Neural cell (in vitro differentiated cells): ENCODE data around the gene BICRA. TPM values are rescaled to one million over a fixed set of nuclear protein-coding genes. Genes with fewer than 3 reads are reported as not detected.

Source experiments
- H2AFZ ChIP-seq: fragments of 200-600, 300-800 bp; sonication (generic), shearing (Covaris generic); 2 replicates; pipeline ENCODE4 v1.6.0; 2014; ENCODE audit warnings: low read depth, mild to moderate bottlenecking, antibody characterized with exemption, low read length, moderate library complexity
- H3F3A ChIP-seq: fragments of 200-600 bp; shearing (Covaris generic); 2 replicates; pipeline ENCODE4 v1.6.1; 2016; ENCODE audit warnings: mild to moderate bottlenecking, moderate library complexity, mixed read lengths, antibody characterized with exemption, low read length; ENCODE audit not compliant: insufficient read depth, poor library complexity, severe bottlenecking
- H3K27ac ChIP-seq: fragments of 200-600, 300-800 bp; sonication (generic), shearing (Covaris generic); 2 replicates; pipeline ENCODE4 v1.5.1; 2014; ENCODE audit warnings: mild to moderate bottlenecking, low read length, moderate library complexity
- H3K27me3 ChIP-seq: fragments of 300-800, 200-600 bp; sonication (generic), shearing (Covaris generic); 2 replicates; pipeline ENCODE4 v1.6.0; 2014; ENCODE audit warnings: mild to moderate bottlenecking, low read depth, low read length, moderate library complexity; ENCODE audit not compliant: insufficient read depth
- H3K36me3 ChIP-seq: fragments of 300-800, 200-600 bp; sonication (generic), shearing (Covaris generic); 2 replicates; pipeline ENCODE4 v1.5.1; 2014; ENCODE audit warnings: mild to moderate bottlenecking, antibody characterized with exemption, low read length, moderate library complexity; ENCODE audit not compliant: insufficient read depth
- H3K4me2 ChIP-seq: fragments of 300-800, 200-600 bp; sonication (generic), shearing (Covaris generic); 2 replicates; pipeline ENCODE4 v1.6.0; 2014; ENCODE audit warnings: mild to moderate bottlenecking, low read length
- H3K4me3 ChIP-seq: fragments of 300-800, 200-600 bp; sonication (generic), shearing (Covaris generic); 2 replicates; pipeline ENCODE4 v1.5.1; 2014; ENCODE audit warnings: mild to moderate bottlenecking, low read length, moderate library complexity
- H3K79me2 ChIP-seq: fragments of 200-600 bp; shearing (Covaris generic); replicated peaks from 2 replicates; pipeline ENCODE4 v1.6.0; 2014; ENCODE audit warnings: mild to moderate bottlenecking, low read length, moderate library complexity; ENCODE audit not compliant: insufficient read depth
- H3K9ac ChIP-seq: fragments of 300-800, 200-600 bp; sonication (generic), shearing (Covaris generic); 2 replicates; pipeline ENCODE4 v1.6.1; 2016; ENCODE audit warnings: mild to moderate bottlenecking, low read length, mixed read lengths
- H3K9me2 ChIP-seq: fragments of 200-600 bp; shearing (Covaris generic); 2 replicates; pipeline ENCODE4 v1.6.1; 2016; ENCODE audit warnings: mild to moderate bottlenecking, low read length, mixed read lengths; ENCODE audit not compliant: insufficient read depth
- H3K9me3 ChIP-seq: fragments of 200-600, 300-800 bp; sonication (generic), shearing (Covaris generic); 2 replicates; pipeline ENCODE4 v1.6.1; 2016; ENCODE audit warnings: mild to moderate bottlenecking, mixed run types, low read length, moderate library complexity, mixed read lengths
- H4K20me1 ChIP-seq: fragments of 200-600 bp; shearing (Covaris generic); 2 replicates; pipeline ENCODE4 v1.6.1; 2016; ENCODE audit warnings: mild to moderate bottlenecking, mixed run types; ENCODE audit not compliant: insufficient read depth
- CTCF ChIP-seq: fragments of 450-650 bp; IDR thresholded peaks from 2 replicates; pipeline ENCODE4 v1.5.1; 2014; ENCODE audit warnings: antibody characterized with exemption, mild to moderate bottlenecking, moderate library complexity; ENCODE audit not compliant: poor library complexity, severe bottlenecking
- EP300 ChIP-seq: fragments of 450-650 bp; conservative IDR thresholded peaks from 2 replicates; pipeline ENCODE4 v1.6.1; 2014; ENCODE audit warnings: antibody characterized with exemption, mild to moderate bottlenecking, moderate library complexity; ENCODE audit not compliant: poor library complexity, severe bottlenecking
- EZH2 ChIP-seq: fragments of 200-600, 300-800 bp; shearing (Covaris generic), sonication (generic); IDR thresholded peaks from 2 replicates; pipeline ENCODE4 v1.6.1; 2014; ENCODE audit warnings: antibody characterized with exemption, low read length, borderline replicate concordance, mild to moderate bottlenecking; ENCODE audit not compliant: insufficient read depth, poor library complexity, severe bottlenecking
- MXI1 ChIP-seq: fragments of 450-650 bp; conservative IDR thresholded peaks from 2 replicates; pipeline ENCODE4 v1.6.1; 2014; ENCODE audit warnings: antibody characterized with exemption, mild to moderate bottlenecking; ENCODE audit not compliant: poor library complexity, severe bottlenecking
- POLR2AphosphoS5 ChIP-seq: IDR thresholded peaks from 2 replicates; pipeline ENCODE4 v1.6.1; 2012
- RAD21 ChIP-seq: fragments of 450-650 bp; conservative IDR thresholded peaks from 2 replicates; pipeline ENCODE4 v1.6.1; 2014; ENCODE audit warnings: antibody characterized with exemption, mild to moderate bottlenecking, moderate library complexity
- SMC3 ChIP-seq: fragments of 450-650 bp; conservative IDR thresholded peaks from 2 replicates; pipeline ENCODE4 v1.6.1; 2014; ENCODE audit warnings: antibody characterized with exemption, mild to moderate bottlenecking, moderate library complexity; ENCODE audit not compliant: poor library complexity
- TAF1 ChIP-seq: IDR thresholded peaks from 2 replicates; pipeline ENCODE4 v1.6.1; 2012; ENCODE audit warnings: low read depth
- polyA plus RNA-seq: library from polyadenylated mRNA; depleted of rRNA; stranded (reverse); fragments of >200 nt; gene quantifications from 2 replicates; pipeline ENCODE4 v1.2.3, GENCODE V29; 2014
- TF ChIP-seq, protein P1 (sequence below): IDR thresholded peaks from 2 replicates; pipeline ENCODE4 v1.6.1; 2012; ENCODE audit warnings: borderline replicate concordance

The BICRA gene
- polyA plus RNA-seq, 1 donor from 2014 or later = 0.11 TPM

GRCh38 chr19:47693489-47693888, 84.6 kb downstream of the BICRA start:
- Histone ChIP-seq H3K9me2 (no peaks in the 10 kb centered on the region), H3K27ac (no peak overlapping the region), H4K20me1 (no peaks in the 10 kb centered on the region), H3K9me3 (no peaks in the 10 kb centered on the region), H3F3A (no peaks in the 10 kb centered on the region), H3K36me3 (no peaks in the 10 kb centered on the region), H3K9ac (no peak overlapping the region), H3K4me3 (no peak overlapping the region), H3K79me2 (no peaks in the 10 kb centered on the region), H3K27me3 (no peaks in the 10 kb centered on the region), H2AFZ (no peak overlapping the region), H3K4me2 (no peak overlapping the region)
- TF ChIP-seq MXI1 = no peak
- TF ChIP-seq EZH2 = no peak
- TF ChIP-seq, protein P1, sequence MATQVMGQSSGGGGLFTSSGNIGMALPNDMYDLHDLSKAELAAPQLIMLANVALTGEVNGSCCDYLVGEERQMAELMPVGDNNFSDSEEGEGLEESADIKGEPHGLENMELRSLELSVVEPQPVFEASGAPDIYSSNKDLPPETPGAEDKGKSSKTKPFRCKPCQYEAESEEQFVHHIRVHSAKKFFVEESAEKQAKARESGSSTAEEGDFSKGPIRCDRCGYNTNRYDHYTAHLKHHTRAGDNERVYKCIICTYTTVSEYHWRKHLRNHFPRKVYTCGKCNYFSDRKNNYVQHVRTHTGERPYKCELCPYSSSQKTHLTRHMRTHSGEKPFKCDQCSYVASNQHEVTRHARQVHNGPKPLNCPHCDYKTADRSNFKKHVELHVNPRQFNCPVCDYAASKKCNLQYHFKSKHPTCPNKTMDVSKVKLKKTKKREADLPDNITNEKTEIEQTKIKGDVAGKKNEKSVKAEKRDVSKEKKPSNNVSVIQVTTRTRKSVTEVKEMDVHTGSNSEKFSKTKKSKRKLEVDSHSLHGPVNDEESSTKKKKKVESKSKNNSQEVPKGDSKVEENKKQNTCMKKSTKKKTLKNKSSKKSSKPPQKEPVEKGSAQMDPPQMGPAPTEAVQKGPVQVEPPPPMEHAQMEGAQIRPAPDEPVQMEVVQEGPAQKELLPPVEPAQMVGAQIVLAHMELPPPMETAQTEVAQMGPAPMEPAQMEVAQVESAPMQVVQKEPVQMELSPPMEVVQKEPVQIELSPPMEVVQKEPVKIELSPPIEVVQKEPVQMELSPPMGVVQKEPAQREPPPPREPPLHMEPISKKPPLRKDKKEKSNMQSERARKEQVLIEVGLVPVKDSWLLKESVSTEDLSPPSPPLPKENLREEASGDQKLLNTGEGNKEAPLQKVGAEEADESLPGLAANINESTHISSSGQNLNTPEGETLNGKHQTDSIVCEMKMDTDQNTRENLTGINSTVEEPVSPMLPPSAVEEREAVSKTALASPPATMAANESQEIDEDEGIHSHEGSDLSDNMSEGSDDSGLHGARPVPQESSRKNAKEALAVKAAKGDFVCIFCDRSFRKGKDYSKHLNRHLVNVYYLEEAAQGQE = no peak
- TF ChIP-seq EP300 = no peak
- no peak for TF ChIP-seq RAD21
- no peak for TF ChIP-seq SMC3
- TF ChIP-seq TAF1 = no peak
- TF ChIP-seq POLR2AphosphoS5 = no peak
- no peak for TF ChIP-seq CTCF

DNA sequence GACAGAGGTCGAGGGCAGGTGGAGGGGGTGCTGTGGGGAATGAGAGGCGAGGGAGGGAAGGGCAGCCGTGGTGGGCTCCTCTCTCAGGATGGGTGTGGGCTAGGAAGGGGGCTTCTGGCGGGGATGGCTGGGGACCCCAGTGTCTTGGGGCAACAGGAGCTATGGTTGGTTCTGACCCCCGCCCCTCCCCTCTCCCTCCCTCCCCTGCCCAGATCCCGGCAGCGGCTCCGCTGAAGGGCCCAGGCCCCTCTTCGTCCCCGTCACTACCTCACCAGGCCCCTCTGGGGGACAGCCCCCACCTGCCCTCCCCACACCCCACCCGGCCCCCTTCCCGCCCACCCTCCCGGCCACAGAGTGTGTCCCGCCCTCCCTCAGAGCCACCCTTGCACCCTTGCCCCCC, 85.0 kb downstream of the BICRA start:
- Histone ChIP-seq H3K9me2 (no peaks in the 10 kb centered on the region), H3K79me2 (no peaks in the 10 kb centered on the region), H3K27me3 (no peaks in the 10 kb centered on the region), H3K4me2 (no peak overlapping the region), H3F3A (no peaks in the 10 kb centered on the region), H3K9me3 (no peaks in the 10 kb centered on the region), H3K4me3 (no peak overlapping the region), H3K36me3 (no peaks in the 10 kb centered on the region), H4K20me1 (no peaks in the 10 kb centered on the region), H2AFZ (no peak overlapping the region), H3K27ac (no peak overlapping the region), H3K9ac (no peak overlapping the region)
- TF ChIP-seq RAD21 (no peak), POLR2AphosphoS5 (no peak), EZH2 (no peak), CTCF (no peak), MXI1 (no peak), EP300 (no peak), SMC3 (no peak), TAF1 (no peak)
- TF ChIP-seq, protein P1 = no peak
